SK-MEL-5 (cell line): ENCODE data around the gene DPEP2. TPM values are rescaled to one million over a fixed set of nuclear protein-coding genes. Genes with fewer than 3 reads are reported as not detected.
"Not testable (repeated sequence)": the region's sequence is repeated elsewhere in the genome, so short reads cannot be mapped to it uniquely, and the experiment has no call there.

Experiments used
- DNase-seq: peaks from one replicate; pipeline ENCODE4 v3.0.0-alpha.2; 2016; ENCODE audit warnings: low read depth, low spot score
- in situ Hi-C: cut with HindIII; loops from 2 replicates; pipeline ENCODE4 v1.10.0; 2016; ENCODE audit warnings: low sequenced_read_pairs, high pct_unique_total_duplicates, low pct_unique_long_range_greater_than_20kb
- polyA plus RNA-seq, 2 experiments: library from polyadenylated mRNA; depleted of rRNA; stranded (reverse); fragments of >200 nt; gene quantifications; 2 replicates each; pipeline ENCODE4 v1.2.3, GENCODE V29; 2015
- total RNA-seq: library from RNA; depleted of rRNA; stranded (reverse); fragments of >200 nt; shearing (Covaris generic); gene quantifications from 2 replicates; pipeline ENCODE4 v1.2.3, GENCODE V29; 2014; rRNA removed

The DPEP2 gene
- total RNA-seq: not detected in 2 replicates
- not detected in 2 replicates for polyA plus RNA-seq (2015; cell fraction: cytosol; rRNA removed)
- not detected in 2 replicates for polyA plus RNA-seq (2015; cell fraction: nucleus; rRNA removed)

- in situ Hi-C loops: not testable (repeated sequence)
These were observed at the start of gene DPEP2 for GRCh38 chr16:67998779-67999688. TSS of gene DPEP2 (minus strand) at chr16:67999484. CDS start at chr16:67993212, 6,272 bp downstream.

GRCh38 chr16:68047987-68048386, 48.7 kb upstream of the DPEP2 start:
- in situ Hi-C loops: no loop called here
- DNase-seq: no peak

More at GRCh38 chr16:67998779-67999688, at the start of gene DPEP2:
- DNase-seq: not testable (repeated sequence)

GRCh38 chr16:68046106-68046505, 46.8 kb upstream of the DPEP2 start:
- no peak for DNase-seq
- in situ Hi-C loops: no loop called here

GRCh38 chr16:68041783-68042182, 42.5 kb upstream of the DPEP2 start:
- in situ Hi-C loops: no loop called here
- DNase-seq: no peak

- DNase-seq: peak; percentile 70
- in situ Hi-C loops: no loop called here
These were observed 41.4 kb upstream of the DPEP2 start for GRCh38 chr16:68040506-68041288.

- in situ Hi-C loops: no loop called here
- DNase-seq: no peak
These were observed 38.7 kb upstream of the DPEP2 start for GRCh38 chr16:68037841-68038597.

GRCh38 chr16:68035227-68035626, 35.9 kb upstream of the DPEP2 start:
- no peak for DNase-seq
- in situ Hi-C loops: no loop called here

GRCh38 chr16:68033101-68033500, 33.8 kb upstream of the DPEP2 start:
- DNase-seq: no peak
- in situ Hi-C loops: no loop called here

- no peak for DNase-seq
- in situ Hi-C loops: no loop called here
These were observed 32.7 kb upstream of the DPEP2 start for GRCh38 chr16:68031951-68032350.

- not testable (repeated sequence) for DNase-seq
These were observed 30.8 kb upstream of the DPEP2 start for GRCh38 chr16:68030108-68030507.

GRCh38 chr16:68028996-68029395, 29.7 kb upstream of the DPEP2 start:
- DNase-seq: no peak
- in situ Hi-C loops: no loop called here

More at GRCh38 chr16:68030108-68030507, 30.8 kb upstream of the DPEP2 start:
- in situ Hi-C loops: not testable (repeated sequence)

- in situ Hi-C loops: no loop called here
- DNase-seq: peak; percentile 82
These were observed 23.6 kb upstream of the DPEP2 start, which contains the start of the genes DDX28 and DUS2 for GRCh38 chr16:68022728-68023537. TSS of gene DDX28 (minus strand) at chr16:68023232. CDS start at chr16:68023202, 30 bp downstream. TSS of gene DUS2 (plus strand) at chr16:68023284. CDS start at chr16:68038024, 14,740 bp downstream.

GRCh38 chr16:68022278-68022727, 23.0 kb upstream of the DPEP2 start:
- in situ Hi-C loops: no loop called here
- DNase-seq: no peak

- DNase-seq: no peak
- in situ Hi-C loops: no loop called here
These were observed 22.2 kb upstream of the DPEP2 start for GRCh38 chr16:68021490-68021889.

- in situ Hi-C loops: no loop called here
- no peak for DNase-seq
These were observed 19.9 kb upstream of the DPEP2 start for GRCh38 chr16:68019167-68019680.

- in situ Hi-C loops: no loop called here
- DNase-seq: no peak
These were observed 16.4 kb upstream of the DPEP2 start, which contains the start of gene DPEP2NB for GRCh38 chr16:68015681-68016080. TSS of gene DPEP2NB (minus strand) at chr16:68015911. CDS start at chr16:68015770, 141 bp downstream.
